Measurements from ENCODE around the gene EPAS1.

EPAS1 gene

DNA sequence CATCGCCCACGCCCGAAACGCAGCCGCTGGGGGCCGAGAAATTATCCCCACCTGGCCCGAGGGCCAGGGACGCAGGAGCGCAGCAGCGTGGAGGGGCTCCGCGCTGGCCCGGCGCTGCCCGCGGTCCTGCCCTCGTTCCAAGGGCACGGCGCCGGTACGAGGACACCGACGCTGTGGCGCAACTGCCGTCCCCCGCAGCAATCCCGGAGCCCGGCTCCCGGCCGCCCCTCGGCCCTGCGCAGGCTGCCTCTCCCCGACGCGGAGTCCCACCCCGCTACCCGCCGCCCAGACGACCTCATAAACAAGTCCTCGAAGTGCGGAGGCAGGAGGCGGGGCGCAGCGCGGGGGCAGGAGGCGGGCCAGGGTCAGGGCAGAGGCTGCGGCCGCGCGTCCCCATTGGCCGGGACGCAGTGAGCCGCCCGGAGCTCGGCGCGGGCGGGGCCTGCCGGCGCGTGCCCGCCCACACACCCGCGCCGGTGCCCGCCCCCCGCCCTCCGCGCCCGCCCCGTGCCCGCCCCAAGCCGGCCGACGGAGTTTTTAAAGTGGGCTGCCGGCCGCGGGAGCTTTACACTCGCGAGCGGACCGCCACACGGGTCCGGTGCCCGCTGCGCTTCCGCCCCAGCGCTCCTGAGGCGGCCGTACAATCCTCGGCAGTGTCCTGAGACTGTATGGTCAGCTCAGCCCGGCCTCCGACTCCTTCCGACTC lies at the start of gene EPAS1:
EPAS1 (plus strand) TSS at position 568 of the 706 bp plus-strand sequence. CDS start 505 bp downstream, outside the sequence.
- peak in 51 of 56 donors; percentile 10 to 88 (median 70) for DNase-seq

GRCh38 chr2:46248171-46248570 lies 49.0 kb upstream of the EPAS1 start:
- no peak for DNase-seq

DNA sequence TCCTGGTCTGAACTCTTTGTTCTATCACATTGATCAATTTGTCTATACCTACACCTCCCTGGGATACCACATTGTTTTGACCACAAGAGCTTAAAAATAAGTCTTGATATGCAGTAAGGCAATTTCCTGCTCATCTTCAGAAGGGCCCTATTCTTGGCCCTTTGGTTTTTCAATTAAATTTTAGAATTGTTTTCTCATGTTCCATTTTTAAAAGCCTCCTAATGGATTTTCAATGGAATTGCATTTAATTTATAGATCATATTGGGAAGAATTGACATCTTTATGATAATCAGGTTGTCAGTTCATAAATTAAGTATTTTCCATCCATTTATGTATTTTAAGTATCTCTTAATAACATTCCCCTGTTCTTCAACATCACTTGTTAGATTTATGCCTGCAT lies 47.6 kb upstream of the EPAS1 start:
- DNase-seq, result no peak

DNA sequence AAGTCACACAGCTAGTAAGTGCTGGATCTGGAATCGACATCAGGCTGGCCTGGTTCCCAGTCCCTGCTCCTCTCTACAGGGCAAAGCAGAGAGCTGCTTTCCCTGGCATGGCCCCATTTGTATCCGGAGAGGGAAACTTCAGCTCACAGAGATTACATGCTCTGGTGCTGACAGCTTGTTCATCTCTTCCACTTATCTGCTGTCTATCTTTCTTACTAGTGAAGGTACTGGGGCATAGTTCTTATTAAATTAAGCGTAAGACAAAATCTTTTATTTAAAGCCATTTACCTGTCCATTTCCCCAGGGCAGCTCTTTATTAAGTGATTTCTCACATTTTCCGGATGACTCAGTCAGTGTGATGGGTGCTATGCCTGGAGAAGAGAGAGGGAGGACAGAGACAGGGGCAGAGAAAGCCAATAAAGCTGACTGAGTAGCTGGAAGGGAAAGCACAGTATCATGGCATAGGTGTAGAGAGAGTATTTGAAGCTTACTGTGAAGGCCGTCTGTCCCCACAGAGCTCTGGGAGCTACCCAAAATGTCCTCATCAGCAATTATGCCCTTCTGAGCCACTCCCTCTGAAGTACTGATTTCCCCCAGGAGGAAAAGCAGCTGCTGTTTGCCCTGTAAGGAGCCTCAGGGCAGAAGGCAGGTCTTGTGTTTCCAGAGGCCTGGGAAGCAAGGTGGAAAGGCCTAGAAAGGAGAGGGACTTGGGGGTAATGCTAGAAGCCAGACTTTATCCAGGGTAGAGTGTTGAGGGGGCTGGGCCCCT lies 44.1 kb upstream of the EPAS1 start:
- DNase-seq, result no peak

DNA sequence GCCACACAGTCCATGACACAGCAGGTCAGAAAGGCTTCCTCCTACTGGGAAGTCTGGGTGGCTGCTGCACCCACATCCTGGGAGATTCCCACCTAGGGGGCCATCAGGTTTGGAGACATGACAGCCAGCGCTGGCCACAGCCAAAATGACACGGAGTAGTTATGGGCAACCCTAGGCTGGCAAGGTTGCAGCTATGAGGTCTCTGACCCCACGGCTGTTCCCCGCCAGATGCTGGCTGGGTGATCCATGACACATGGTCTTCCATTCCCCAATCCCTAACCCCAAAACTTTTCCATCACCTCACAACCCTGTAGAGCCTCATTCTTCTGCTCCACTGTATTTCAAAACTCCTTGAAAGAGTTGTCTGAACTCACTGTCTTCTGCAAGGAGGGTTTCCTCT lies 42.7 kb upstream of the EPAS1 start:
- no peak for DNase-seq

DNA sequence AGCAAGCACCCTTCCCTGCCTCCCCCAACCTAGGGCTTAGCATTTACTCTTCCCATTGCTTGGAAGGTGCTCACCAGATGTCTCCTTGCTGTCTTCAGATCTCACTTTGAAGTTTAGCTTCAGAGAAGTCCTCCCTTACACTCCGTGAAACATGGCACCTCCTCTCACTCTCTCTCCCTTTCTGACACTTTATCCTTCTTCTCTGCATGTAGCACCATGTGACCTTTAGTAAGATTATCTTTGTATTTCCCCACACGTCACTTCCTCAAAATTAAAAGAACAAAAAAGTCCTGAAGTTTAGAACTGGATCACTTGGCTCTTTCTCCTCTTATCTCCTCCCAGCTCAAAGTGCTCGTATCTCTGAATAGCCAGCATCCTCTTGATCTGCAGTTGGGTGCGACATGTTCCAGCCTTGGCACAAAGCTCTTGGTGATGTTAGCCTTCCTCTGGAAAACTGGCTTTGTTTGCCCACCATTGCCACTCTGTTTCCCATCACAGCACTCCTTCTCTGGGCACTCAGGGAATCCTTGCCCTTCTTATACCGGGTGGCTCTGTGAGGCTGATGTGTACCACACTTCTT lies 40.6 kb upstream of the EPAS1 start:
- no peak for DNase-seq

DNA sequence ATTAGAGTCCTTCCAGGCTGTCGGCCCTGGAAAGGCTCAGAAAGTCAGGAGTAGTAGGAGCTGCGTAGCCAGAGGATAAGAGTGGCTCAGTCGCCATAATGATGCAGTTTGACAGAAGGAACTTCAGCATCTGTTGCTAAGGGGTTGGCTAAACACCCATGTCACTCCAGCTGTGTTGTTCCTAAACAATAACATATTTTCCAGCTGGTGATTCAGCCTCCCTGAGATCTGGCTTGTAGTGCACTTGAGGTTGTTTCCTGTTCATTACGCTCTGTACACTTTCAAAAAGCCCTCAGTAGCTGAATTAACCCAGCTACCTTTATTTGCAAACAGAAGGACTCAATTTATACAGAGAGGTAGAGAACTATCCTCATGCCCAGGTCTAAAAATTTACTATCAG lies 39.7 kb upstream of the EPAS1 start:
- DNase-seq, result no peak

- DNase-seq, result no peak
These were observed 39.2 kb upstream of the EPAS1 start for GRCh38 chr2:46257980-46258379.

- DNase-seq, result no peak
These were observed 38.0 kb upstream of the EPAS1 start for GRCh38 chr2:46258937-46259776.

DNA sequence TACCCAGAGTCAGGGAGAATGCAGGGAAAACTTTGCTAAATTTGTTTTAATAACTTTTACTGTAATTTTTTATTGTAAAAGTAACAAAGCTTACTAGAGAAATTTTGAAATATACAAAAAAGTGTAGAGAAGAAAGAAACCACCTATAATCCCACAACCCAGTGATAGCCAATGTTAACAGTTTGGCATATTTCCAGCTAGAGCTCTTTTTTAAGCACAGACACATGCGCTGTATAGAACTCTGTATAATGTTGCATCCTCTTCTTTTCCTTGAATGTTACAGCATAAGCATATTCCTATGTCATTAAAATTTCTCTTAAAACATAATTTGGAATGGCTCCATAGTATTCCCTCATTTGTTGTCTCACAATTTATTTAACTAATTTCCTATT lies 37.4 kb upstream of the EPAS1 start:
- DNase-seq, result no peak

DNA sequence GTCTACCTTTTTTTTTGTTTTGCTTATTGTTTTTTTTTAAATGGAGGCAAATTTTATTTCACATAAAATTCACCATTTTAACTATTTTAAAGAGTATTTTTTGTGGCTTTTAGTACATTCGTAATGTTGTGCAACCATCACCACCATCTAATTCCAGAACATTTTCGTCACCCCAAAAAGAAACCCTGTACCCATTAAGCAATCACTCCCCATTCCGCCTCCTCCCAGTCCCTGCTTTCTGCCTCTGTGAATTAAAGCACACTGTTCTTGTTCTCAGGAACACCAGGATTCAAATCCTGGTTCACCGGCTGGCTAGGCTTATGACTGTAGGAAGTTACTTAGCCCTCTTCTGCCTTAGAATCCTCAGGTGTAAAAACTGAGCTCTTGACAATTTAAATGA lies 36.9 kb upstream of the EPAS1 start:
- DNase-seq, result no peak

- DNase-seq, result no peak
These were observed 34.8 kb upstream of the EPAS1 start for GRCh38 chr2:46262248-46262938.

GRCh38 chr2:46263347-46263746 lies 33.9 kb upstream of the EPAS1 start:
- DNase-seq, result no peak

DNA sequence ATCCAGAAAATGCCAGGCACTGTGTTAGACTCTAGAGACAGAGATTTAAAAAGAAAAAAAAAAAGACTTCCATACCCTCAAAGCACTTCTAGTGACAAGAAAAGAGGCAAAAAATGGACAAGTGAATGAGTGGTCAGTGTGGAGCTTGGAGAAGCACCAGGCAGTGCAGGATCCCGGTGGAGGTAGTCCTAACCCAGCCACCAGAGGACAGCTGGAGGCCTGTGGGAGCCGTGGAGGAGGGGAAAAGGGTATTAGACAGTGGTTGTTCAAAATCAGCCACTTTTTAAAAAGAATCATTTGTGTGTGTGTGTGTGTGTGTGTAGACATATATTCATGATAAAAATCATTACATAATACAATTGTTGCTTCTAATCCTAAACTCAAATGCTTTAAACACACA lies 32.8 kb upstream of the EPAS1 start:
- no peak for DNase-seq

- no peak for DNase-seq
These were observed 31.1 kb upstream of the EPAS1 start for GRCh38 chr2:46266134-46266533.

- no peak for DNase-seq
These were observed 29.6 kb upstream of the EPAS1 start for GRCh38 chr2:46267616-46268015.

GRCh38 chr2:46268196-46268595 lies 29.0 kb upstream of the EPAS1 start:
- DNase-seq, result peak in 1 of 56 donors; percentile 5

DNA sequence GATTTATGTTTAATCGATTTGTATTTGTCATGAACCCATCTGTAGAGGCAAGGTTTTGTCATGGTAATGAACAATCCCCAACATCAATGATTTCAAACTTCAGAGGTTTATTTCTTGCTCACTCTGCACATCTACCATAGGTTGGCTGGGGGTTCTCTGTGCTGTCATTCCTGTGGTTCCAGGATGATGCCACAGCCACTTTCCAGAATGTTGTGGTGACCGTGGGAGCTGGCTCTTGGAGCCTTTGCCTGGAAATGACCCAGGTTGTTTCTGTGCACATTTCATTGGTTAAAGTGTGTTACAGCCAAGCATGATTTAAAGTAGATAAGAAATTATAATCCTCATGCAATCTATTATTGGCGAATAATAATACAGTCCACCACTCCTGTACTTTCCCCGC lies 28.2 kb upstream of the EPAS1 start:
- DNase-seq, result no peak

DNA sequence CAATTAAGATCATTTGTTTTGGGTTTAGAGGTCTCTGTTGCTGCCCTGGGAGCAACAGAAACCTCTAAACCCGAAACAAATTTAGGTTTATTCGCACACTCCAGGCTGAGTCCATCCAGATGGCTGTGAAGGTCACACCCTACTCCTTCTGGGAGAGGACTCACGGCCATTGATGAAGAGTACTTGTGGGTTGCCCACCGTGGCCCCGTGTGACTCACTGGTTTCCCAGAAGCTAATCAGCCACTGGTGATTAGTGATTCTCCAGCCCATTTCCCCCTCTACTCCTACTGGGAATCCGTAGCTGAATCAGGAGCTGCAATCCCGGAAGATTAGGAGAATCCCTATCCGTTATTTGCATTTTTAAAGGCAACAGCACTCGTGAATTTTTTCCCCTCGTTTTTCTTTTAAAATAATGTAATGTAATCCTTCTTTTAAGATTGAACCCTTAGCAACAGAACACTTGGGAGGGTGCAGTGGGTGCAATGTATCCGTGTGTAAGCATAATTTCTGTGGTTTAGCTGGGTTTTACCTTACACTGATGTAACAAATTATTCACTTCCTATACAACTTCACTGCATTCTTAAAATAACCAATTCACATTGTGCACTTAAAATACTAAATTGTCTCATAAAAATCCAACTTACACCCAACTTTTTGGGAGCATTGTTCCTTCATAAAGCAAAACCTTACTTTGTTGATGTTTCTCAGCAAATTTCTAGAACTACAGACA lies 27.5 kb upstream of the EPAS1 start:
- no peak for DNase-seq

- no peak for DNase-seq
These were observed 26.8 kb upstream of the EPAS1 start for GRCh38 chr2:46270384-46270783.

All from nucleus accumbens (tissue), 56 donors.